ENCODE measurements around the gene PPP1R8. TPM values are rescaled to one million over a fixed set of nuclear protein-coding genes. Genes with fewer than 3 reads are reported as not detected.
"Not testable (repeated sequence)": the region's sequence is repeated elsewhere in the genome, so short reads cannot be mapped to it uniquely, and the experiment has no call there.

The PPP1R8 gene
- total RNA-seq, 4 donors from 2014 or later: 32.0 to 58.2 (median 37.2) TPM

GRCh38 chr1:27835046-27835445 lies 4.5 kb downstream of the PPP1R8 start:
- Histone ChIP-seq H3K9me3 (no peaks in the 10 kb centered on the region), H3K27me3 (no peaks in the 10 kb centered on the region), H3K4me1 (peaks cover 0 to 30% (median 12%) of the 10 kb centered on the region in 4 donors), H3K4me3 (no peak overlapping the region), H3K27ac (no peak overlapping the region), H3K36me3 (peaks cover 0 to 55% (median 11%) of the 10 kb centered on the region in 3 donors)
- TF ChIP-seq POLR2A (IDR thresholded peaks at IDR 0.05) (no peak), EP300 (IDR thresholded peaks at IDR 0.05) (no peak)
- TF ChIP-seq, protein P1, sequence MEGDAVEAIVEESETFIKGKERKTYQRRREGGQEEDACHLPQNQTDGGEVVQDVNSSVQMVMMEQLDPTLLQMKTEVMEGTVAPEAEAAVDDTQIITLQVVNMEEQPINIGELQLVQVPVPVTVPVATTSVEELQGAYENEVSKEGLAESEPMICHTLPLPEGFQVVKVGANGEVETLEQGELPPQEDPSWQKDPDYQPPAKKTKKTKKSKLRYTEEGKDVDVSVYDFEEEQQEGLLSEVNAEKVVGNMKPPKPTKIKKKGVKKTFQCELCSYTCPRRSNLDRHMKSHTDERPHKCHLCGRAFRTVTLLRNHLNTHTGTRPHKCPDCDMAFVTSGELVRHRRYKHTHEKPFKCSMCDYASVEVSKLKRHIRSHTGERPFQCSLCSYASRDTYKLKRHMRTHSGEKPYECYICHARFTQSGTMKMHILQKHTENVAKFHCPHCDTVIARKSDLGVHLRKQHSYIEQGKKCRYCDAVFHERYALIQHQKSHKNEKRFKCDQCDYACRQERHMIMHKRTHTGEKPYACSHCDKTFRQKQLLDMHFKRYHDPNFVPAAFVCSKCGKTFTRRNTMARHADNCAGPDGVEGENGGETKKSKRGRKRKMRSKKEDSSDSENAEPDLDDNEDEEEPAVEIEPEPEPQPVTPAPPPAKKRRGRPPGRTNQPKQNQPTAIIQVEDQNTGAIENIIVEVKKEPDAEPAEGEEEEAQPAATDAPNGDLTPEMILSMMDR (IDR thresholded peaks at IDR 0.05): no peak
- DNase-seq (ENCODE audit: low spot score in 2 of 2): no peak

DNA sequence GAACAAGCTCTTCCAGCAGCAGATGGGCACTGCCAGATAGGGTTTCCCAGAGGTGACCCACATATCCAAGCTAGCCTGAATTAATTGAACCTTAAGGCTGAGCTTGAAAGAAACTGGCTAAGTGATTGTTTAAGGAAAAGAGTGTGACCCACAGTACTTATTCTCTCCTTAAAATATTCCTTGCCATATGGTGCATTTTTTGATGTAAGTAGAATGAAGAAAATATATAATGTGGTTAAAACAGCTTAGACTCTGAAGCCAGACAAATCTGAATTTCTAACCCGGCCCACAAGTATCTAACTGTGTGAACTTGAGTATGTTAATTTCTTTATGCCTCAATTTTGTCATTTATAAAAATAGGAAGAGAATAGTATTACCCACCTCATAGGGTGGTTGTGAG lies 4.9 kb downstream of the PPP1R8 start:
- Histone ChIP-seq H3K4me3 (no peak overlapping the region), H3K9me3 (no peaks in the 10 kb centered on the region), H3K4me1 (peaks cover 0 to 30% (median 12%) of the 10 kb centered on the region in 4 donors), H3K27me3 (no peaks in the 10 kb centered on the region), H3K27ac (no peak overlapping the region), H3K36me3 (peaks cover 0 to 60% (median 11%) of the 10 kb centered on the region in 3 donors)
- 91 to 98% methylated on average over 1 of the region's 1 CpG for WGBS, 2 donors
- DNase-seq (ENCODE audit: low spot score in 2 of 2): no peak
- TF ChIP-seq, protein P1 (IDR thresholded peaks at IDR 0.05): no peak
- TF ChIP-seq POLR2A (IDR thresholded peaks at IDR 0.05) (no peak), EP300 (IDR thresholded peaks at IDR 0.05) (no peak)

- no peaks in the 10 kb centered on the region for H3K9me3 ChIP-seq
- no peak for DNase-seq (ENCODE audit: low spot score in 2 of 2)
- no peak overlapping the region for H3K27ac ChIP-seq
- WGBS, 2 donors: 89 to 93% methylated on average over 6 to 7 of the region's 7 CpGs
- TF ChIP-seq EP300 (IDR thresholded peaks at IDR 0.05) (no peak), POLR2A (IDR thresholded peaks at IDR 0.05) (no peak)
- TF ChIP-seq, protein P1 (IDR thresholded peaks at IDR 0.05): no peak
- peaks cover 4 to 70% (median 38%) of the 10 kb centered on the region in 3 donors for H3K36me3 ChIP-seq
- H3K27me3 ChIP-seq: no peaks in the 10 kb centered on the region
- no peaks in the 10 kb centered on the region for H3K4me1 ChIP-seq
- no peak overlapping the region for H3K4me3 ChIP-seq
Observed at GRCh38 chr1:27849951-27850350, 19.4 kb downstream of the PPP1R8 start.

- H3K4me1 ChIP-seq: peaks cover 0 to 10% (median 2%) of the 10 kb centered on the region in 4 donors
- H3K27me3 ChIP-seq: no peaks in the 10 kb centered on the region
- H3K27ac ChIP-seq: no peak overlapping the region
- peaks cover 0 to 20% (median 4%) of the 10 kb centered on the region in 3 donors for H3K36me3 ChIP-seq
- DNase-seq (ENCODE audit: low spot score in 2 of 2): no peak
- WGBS, 2 donors: 82 to 85% methylated on average over 6 of the region's 6 CpGs
- no peak overlapping the region for H3K4me3 ChIP-seq
- H3K9me3 ChIP-seq: no peaks in the 10 kb centered on the region
- TF ChIP-seq EP300 (IDR thresholded peaks at IDR 0.05) (no peak), POLR2A (IDR thresholded peaks at IDR 0.05) (no peak)
- TF ChIP-seq, protein P1 (IDR thresholded peaks at IDR 0.05): no peak
Observed at GRCh38 chr1:27855085-27855484, 24.5 kb downstream of the PPP1R8 start.

DNA sequence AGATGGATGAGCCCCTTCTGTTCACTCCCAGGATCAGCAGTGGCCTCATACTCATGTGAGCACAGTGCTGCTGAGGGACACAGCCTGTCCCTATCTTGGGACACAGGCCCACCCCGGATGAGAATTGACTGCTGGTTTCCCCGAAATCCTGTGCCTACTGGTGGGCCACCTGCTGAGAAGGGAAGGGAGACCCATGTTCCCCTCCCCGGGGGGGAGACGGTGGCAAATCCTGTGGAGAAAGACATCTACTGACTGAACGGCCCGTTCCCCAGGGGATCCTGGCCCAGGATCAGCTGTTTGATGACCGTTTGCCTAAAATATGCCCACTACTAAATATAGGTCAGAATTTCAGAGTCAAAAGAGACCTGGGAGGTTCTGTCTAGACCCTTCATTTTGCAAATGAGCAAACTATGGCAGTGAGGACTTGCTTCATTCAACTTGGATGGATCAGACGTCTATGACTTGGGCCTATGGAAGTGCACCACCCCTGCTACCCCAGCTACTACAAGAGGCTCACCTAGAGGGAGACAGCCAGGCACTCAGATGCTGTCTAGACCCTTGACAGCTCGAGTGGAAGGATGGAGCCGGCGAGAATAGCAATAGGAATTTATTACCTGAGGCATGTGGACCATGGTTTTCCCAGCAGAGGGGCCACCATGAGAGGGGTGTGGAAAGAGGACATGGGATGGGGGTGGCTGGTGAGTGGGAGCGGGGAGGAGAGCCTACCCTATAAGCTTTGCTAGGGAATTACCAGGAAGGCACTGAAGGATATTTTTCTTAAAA lies 26.2 kb downstream of the PPP1R8 start:
- Histone ChIP-seq H3K27me3 (no peaks in the 10 kb centered on the region), H3K36me3 (peaks cover 0 to 3% (median 0%) of the 10 kb centered on the region in 3 donors), H3K4me3 (no peak overlapping the region), H3K4me1 (peaks cover 0 to 10% (median 2%) of the 10 kb centered on the region in 4 donors), H3K27ac (no peak overlapping the region), H3K9me3 (no peaks in the 10 kb centered on the region)
- DNase-seq (ENCODE audit: low spot score in 2 of 2): no peak
- WGBS, 2 donors: 64 to 67% methylated on average over 9 to 12 of the region's 12 CpGs
- TF ChIP-seq, protein P1 (IDR thresholded peaks at IDR 0.05): no peak
- TF ChIP-seq POLR2A (IDR thresholded peaks at IDR 0.05) (no peak), EP300 (IDR thresholded peaks at IDR 0.05) (no peak)

GRCh38 chr1:27857552-27857951 lies 27.0 kb downstream of the PPP1R8 start:
- not testable (repeated sequence) for H3K9me3 ChIP-seq; H3K27me3 ChIP-seq; H3K27ac ChIP-seq; DNase-seq (ENCODE audit: low spot score in 2 of 2); H3K36me3 ChIP-seq; H3K4me3 ChIP-seq; H3K4me1 ChIP-seq
- WGBS, 2 donors: 80 to 87% methylated on average over 11 of the region's 11 CpGs
